Stimulated activated CD4-positive, alpha-beta T cell treated with anti-CD3 and anti-CD28 coated beads, Interleukin-1b, Interleukin-23, amount 100 ng/mL, for 1 hour (primary cell): Measurements from ENCODE around the gene RNF5.
A peak's percentile ranks its signal among the peaks of the same experiment; 100 is the strongest.
"Not testable (repeated sequence)": the region's sequence is repeated elsewhere in the genome, so short reads cannot be mapped to it uniquely, and the experiment has no call there.

ENCODE experiments used
- DNase-seq, 2 donors: peaks; one replicate each; pipeline ENCODE4 v3.0.0-alpha.2; 2020; ENCODE audit warnings: low read depth in 2 of 2

RNF5 gene

GRCh38 chr6:32189069-32189741 is 11.0 kb downstream of the RNF5 start:
- no peak for DNase-seq

DNA sequence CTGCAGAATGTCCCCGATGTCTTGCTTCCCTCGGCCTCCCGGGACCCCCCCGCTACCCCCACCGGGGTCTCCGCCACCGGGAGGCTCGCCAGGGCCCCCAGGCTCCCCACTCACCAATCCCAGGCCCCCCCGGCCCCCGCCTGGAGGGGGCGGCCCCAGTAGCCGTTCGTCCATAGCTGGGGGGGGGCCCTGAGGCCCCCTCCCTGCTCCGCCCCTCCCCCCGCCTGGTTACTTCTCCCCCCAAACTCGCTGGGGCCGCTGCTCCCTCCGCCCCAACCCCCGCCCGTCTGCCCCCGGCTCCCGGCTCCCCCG is 11.5 kb downstream of the RNF5 start:
- no peak for DNase-seq

GRCh38 chr6:32190054-32190851 is 12.0 kb downstream of the RNF5 start, which contains the start of gene PBX2:
Gene PBX2 (minus strand): TSS chr6:32190202. CDS start chr6:32189915, 287 bp downstream.
- peak; percentile 70 to 77 for DNase-seq

DNA sequence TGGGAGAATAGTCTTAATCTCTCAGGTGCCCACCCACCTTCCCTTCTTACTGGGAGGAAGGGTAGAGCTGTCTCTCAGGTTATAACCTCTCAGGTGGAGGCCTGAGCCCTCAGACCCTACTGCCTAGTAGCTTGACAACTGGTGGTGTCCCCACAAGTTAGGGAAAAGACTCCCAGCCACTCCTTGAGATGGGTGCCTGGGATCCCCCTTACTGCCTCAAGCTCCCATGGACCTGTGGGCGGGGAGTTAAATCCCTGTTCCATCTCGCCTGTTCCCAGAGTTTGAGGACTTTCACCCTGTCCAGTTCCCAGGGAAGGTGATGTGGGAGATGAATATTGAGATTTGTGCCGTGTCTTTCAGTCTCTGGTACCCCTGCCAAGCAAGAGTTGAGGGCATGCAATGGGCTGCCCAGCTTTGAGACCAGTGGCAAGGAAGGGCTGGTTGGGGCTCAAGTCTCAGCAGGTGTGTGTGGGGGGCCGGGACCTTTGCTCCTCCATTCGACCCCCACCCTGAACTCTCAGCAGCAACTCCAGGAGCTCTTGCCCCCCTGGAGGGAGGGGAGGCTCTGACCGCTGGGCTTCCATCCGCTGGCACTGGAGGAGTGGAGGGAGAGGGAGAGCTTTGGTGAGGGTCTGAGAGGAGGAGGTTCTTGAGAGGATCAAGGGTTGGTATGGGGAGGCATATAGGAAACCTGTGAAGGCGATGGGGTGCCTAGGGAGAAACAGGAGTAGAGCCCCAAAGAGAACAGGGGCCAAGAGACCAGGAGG is 12.9 kb downstream of the RNF5 start:
- DNase-seq: no peak

GRCh38 chr6:32191696-32192607 is 13.7 kb downstream of the RNF5 start:
- no peak for DNase-seq

DNA sequence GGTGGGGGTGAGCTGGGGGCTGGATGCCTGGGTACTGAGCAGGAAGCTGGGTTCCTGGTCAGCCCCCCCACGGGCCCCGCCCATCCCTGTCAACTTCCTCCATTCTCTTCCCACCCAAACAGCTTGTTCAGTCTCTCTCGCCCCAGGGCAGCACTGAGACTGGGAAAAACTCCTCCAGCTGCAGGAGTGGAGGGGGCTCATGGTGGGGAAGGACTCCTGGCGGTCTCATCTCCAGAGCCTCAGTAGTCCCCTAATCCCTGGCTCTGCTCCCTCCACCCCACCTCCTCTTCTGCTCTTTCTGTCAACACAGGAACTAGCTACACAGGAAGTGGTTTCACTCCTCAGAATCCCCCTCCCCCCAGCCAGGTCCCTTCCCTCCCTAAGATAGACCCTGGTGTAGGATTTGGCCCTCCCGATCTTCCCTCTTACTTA is 14.4 kb downstream of the RNF5 start, which contains the start of gene GPSM3:
GPSM3 (minus strand) TSS at position 36 of the 432 bp plus-strand sequence. CDS start 130 bp downstream, outside the sequence.
- no peak for DNase-seq

- not testable (repeated sequence) for DNase-seq
These were observed 14.9 kb downstream of the RNF5 start for GRCh38 chr6:32193096-32193495.

DNA sequence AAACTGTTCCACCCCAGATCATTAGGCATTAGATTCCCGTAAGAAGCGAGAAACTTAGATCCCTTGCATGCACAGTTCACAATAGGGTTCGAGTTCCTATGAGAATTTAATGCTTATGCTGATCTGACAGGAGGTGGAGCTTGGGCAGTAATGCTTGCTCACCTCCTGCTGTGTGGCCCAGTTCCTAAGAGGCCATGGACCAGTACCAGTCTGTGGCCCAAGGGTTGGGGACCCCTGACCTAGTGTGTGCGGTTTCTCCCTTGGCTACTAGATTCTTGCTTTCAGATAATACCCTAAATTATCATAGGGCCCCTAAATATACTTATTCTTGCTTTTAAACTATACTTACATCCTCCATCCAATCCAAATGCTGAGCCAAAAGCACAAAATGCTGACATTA is 16.2 kb downstream of the RNF5 start:
- DNase-seq: no peak

DNA sequence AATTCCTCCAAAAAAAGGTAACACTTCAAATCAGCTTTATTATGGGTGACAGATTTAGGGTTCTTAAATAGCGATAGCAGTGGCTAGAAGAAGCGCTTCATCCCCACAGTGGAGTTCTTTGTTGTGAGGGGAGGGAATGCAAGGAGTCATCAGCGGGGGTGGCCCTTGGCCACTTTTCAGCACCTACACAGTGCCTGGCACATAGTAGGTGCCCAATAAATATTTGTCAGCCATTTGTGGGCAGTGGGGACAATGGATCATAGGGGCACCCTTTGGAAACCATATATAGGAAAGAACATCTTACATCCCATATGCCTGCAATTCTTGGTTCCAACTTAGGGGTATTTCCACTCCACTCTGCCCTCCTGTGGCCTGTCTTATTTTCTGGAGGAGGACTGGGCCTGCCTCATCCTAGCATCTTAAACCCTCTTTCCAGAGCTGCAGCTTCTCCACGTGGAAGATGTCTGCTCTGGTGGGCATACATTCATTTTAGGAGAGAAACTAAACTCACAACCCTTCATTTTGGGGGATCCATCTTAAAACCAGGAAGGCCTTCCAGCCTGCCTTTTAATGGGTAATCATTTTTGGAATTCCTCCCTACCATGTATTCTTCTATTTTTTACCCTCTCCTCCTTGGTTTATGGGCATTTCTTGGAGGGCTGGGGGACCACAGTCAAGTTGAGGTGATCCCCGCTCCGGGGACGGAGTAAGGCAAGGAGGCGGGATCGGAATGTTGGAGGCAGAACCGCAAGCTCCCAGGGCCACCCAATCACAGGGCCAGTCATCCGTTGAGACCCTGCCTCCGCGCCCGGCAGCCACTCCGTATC is 16.8 kb downstream of the RNF5 start:
- no peak for DNase-seq

GRCh38 chr6:32195652-32195901 is 17.4 kb downstream of the RNF5 start:
- DNase-seq: peak; percentile 99 to 100

GRCh38 chr6:32195902-32196681 is 17.9 kb downstream of the RNF5 start:
- DNase-seq: no peak

- no peak for DNase-seq
These were observed 18.7 kb downstream of the RNF5 start for GRCh38 chr6:32196682-32197616.

DNA sequence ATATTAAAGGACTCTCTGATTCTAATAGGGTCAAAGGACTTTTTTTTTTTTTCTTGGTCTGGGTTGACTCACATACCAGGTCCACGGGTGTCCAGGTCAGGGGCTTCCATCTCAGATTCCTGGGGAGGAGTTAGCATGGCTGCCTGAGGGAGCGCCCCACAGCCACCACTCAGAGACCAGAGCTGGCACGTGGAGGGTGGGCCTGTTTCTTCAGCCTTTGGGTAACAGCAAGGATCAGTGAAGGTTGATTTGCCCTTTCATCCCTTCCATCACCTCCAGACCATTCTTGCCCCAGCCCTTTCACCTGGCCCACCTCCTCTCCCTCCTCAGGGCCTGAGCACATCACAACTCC is 20.1 kb downstream of the RNF5 start:
- DNase-seq: no peak

- no peak for DNase-seq
These were observed 20.7 kb downstream of the RNF5 start for GRCh38 chr6:32198866-32199265.

GRCh38 chr6:32200711-32201475 is 22.7 kb downstream of the RNF5 start:
- no peak for DNase-seq

DNA sequence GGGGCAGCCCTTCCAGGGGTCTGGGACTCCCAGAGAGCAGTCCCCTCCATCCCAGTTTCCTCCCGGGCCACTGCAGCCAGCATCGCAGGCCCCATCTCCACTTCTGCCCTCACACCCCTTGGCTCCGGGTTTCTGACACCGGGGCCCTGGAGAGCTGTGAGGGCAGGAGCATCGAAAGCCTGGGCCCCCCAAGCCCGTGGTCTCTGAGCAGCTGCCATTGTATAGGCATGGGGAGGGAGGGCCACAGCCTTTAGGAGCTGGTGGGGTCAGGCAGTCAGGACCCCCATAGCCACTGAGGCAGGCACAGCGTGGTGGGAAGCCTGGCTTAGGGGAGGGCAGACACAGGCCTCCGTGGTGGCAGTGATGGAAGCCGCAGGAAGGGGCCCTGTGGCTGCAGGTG is 24.0 kb downstream of the RNF5 start:
- DNase-seq: no peak

GRCh38 chr6:32203426-32204267 is 25.4 kb downstream of the RNF5 start:
- no peak for DNase-seq
